H1 (cell line): Measurements from ENCODE around the gene EXOC1. TPM values are rescaled to one million over a fixed set of nuclear protein-coding genes. Genes with fewer than 3 reads are reported as not detected.

Experiments
- RFX5 ChIP-seq: IDR thresholded peaks from 2 replicates; pipeline ENCODE4 v1.6.1; 2011; ENCODE audit warnings: low read depth, low read length, improper control_type of control experiment, borderline replicate concordance
- RNF2 ChIP-seq: fragments of 200-900, 300-1000 bp; sonication (generic); IDR thresholded peaks from 2 replicates; pipeline ENCODE4 v1.7.1; 2016; ENCODE audit warnings: borderline replicate concordance, low read depth, mild to moderate bottlenecking, antibody characterized with exemption, low read length; ENCODE audit not compliant: poor library complexity, severe bottlenecking; ENCODE audit errors: missing control alignments
- SIN3A ChIP-seq, 2 experiments: IDR thresholded peaks in 1 of 2; conservative IDR thresholded peaks in 1 of 2; 2 replicates each; pipeline ENCODE4 v1.6.1; 2011 to 2012; ENCODE audit warnings: low read length in 2 of 2, improper control_type of control experiment in 1 of 2, low read depth in 1 of 2, mild to moderate bottlenecking in 1 of 2
- TEAD4 ChIP-seq: IDR thresholded peaks from 2 replicates; pipeline ENCODE4 v1.6.1; 2012; ENCODE audit warnings: low read depth, low read length, inconsistent platforms, mixed read lengths
- polyA plus RNA-seq, 7 experiments: library from polyadenylated mRNA; depleted of rRNA in 3 of 7; stranded (reverse) in 5 of 7; unstranded in 2 of 7; fragments of >200 nt in 5 of 7; fragments of 200-250 nt in 2 of 7; gene quantifications; 1 replicate in 5 of 7; 2 replicates in 1 of 7; 4 replicates in 1 of 7; pipeline versions ENCODE4 v1.2.1 to v1.2.3, GENCODE V29; 2011 to 2013; ENCODE audit warnings: missing spikeins in 2 of 7, mixed read lengths in 2 of 7
- total RNA-seq: library from RNA; stranded (reverse); fragmentation: NEBNext Ultra II Directional; extraction: Animal tissue kit (Norgen Biotek cat#: 25700); gene quantifications from 2 replicates; pipeline ENCODE4 v1.2.1, GENCODE V29; 2021

Gene EXOC1
- total and polyA plus RNA-seq, 2 of the 8 experiments (the other 6 are each of a cell fraction or from before 2014, with no cell fraction given): 5.9 to 19.6 TPM

DNA sequence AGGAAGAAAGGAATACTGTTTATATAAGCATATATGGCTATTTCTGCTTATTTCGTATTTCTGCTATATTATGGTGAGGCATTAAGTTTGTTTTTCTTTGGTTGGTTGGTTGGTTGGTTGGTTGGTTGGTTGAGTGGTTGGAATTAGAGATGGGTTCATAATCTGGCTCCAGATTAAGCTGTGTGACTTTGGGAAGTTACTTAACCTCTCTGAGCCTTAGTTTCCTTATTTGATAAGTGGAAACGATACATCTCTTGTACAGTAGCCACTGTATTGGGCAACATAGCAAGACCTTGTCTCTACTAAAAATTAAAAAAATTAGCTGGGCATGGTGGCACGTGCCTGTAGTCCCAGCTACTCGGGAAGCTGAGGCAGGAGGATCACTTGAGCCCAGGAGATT, 49.2 kb downstream of the EXOC1 start (continued):
- TF ChIP-seq SIN3A (conservative IDR thresholded peaks at IDR 0.05 in 1 of 2, IDR thresholded peaks at IDR 0.05 in 1 of 2; ENCODE audit: low read depth in 1 of 2, low read length in 2 of 2): no peak
- no peak for TF ChIP-seq TEAD4
- no peak for TF ChIP-seq RNF2
- no peak for TF ChIP-seq RFX5
